Left colon (tissue), 2 donors: Measurements from ENCODE around the gene SEMA3A. TPM values are rescaled to one million over a fixed set of nuclear protein-coding genes. Genes with fewer than 3 reads are reported as not detected.

Experiments used
- ATAC-seq: fragments of 200-7000 bp; cut with Tn5 transposase; one replicate; pipeline ENCODE4 v1.9.1; 2020; ENCODE audit warnings: mild to moderate bottlenecking, moderate library complexity
- DNase-seq, 2 donors: peaks; one replicate each; pipeline ENCODE4 v3.0.0-alpha.2; 2020
- intact Hi-C, 2 donors: fragments of 100-400 bp; cut with DNase I in 1 of 2; cut with micrococcal nuclease in 1 of 2; formaldehyde crosslinking; loops; one replicate each; pipeline versions ENCODE4 v1.11.2 to v1.14.0; 2022; cut with DNase I, micrococcal nuclease
- total RNA-seq, 2 donors: library from RNA; stranded (reverse); fragmentation: NEBNext Ultra II Directional; extraction: Animal tissue kit (Norgen Biotek cat#: 25700); gene quantifications; one replicate each; pipeline ENCODE4 v1.2.1, GENCODE V29; 2021
- donor health status: DM: no; HTN: no; CAD: no.
- donor health status: DM: yes; HTN: yes; CAD: no.

SEMA3A gene
- total RNA-seq, 2 donors from 2014 or later = 3.4 to 12.6 TPM

GRCh38 chr7:84125654-84126053 lies 68.9 kb downstream of the SEMA3A start:
- no peak for DNase-seq
- no peak for ATAC-seq
- intact Hi-C loops = no loop called here

- DNase-seq (no peak), ATAC-seq (no peak)
- intact Hi-C loops = no loop called here
These were observed 70.5 kb downstream of the SEMA3A start for GRCh38 chr7:84123965-84124547.

DNA sequence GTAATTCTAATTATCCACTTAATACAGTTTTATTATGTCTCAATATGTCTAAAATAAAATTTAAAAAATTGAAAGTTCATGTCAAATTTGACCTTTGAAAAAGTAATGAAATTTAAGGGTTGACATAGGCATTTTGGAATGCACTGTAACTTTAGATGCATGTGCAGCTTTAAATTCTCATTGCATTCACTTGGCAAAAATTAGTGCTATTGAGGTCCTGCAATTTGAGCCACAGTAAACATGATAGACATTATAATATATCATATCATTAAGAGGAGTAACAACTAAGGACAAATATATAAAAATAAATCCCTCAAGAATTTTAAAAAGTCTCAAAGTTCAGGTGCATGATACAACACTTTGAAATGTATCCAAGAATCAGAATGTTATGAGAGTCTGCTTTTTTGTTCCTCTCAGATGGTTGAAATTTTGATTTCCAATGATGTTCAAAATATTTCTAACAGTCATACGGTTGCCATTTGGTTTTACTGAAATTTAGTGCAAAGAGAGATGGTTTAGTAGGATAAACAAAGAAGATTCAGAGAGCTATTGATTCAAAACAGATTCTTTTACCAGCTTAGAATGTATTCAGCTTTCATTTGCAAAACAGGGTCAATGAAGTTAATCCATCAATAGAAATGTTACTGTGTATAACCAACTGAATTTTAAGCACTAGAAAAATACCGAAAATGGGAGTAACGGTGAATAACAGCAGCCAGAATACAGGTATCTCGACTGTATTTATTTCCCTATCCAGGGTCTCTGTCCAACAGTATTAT lies 71.8 kb downstream of the SEMA3A start:
- no peak for DNase-seq
- no peak for ATAC-seq
- intact Hi-C loops = no loop called here

DNA sequence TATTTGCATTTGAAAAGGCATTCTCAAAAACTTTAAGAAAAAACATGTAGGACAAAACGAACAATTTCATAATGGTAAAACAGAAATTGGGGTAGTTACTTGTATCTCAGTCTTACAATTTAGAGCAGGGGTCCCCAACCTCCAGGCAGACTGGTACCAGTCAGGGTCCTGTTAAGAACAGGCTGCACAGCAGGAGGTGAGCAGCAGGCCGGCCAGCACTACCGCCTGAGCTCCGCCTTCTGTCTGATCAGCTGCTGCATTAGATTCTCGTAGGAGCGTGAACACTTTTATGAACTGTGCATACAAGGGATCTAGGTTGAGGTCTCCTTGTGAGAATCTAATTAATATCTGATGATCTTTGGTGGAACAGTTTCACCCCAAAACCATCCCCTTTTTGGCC lies 77.3 kb downstream of the SEMA3A start:
- no peak for ATAC-seq

DNA sequence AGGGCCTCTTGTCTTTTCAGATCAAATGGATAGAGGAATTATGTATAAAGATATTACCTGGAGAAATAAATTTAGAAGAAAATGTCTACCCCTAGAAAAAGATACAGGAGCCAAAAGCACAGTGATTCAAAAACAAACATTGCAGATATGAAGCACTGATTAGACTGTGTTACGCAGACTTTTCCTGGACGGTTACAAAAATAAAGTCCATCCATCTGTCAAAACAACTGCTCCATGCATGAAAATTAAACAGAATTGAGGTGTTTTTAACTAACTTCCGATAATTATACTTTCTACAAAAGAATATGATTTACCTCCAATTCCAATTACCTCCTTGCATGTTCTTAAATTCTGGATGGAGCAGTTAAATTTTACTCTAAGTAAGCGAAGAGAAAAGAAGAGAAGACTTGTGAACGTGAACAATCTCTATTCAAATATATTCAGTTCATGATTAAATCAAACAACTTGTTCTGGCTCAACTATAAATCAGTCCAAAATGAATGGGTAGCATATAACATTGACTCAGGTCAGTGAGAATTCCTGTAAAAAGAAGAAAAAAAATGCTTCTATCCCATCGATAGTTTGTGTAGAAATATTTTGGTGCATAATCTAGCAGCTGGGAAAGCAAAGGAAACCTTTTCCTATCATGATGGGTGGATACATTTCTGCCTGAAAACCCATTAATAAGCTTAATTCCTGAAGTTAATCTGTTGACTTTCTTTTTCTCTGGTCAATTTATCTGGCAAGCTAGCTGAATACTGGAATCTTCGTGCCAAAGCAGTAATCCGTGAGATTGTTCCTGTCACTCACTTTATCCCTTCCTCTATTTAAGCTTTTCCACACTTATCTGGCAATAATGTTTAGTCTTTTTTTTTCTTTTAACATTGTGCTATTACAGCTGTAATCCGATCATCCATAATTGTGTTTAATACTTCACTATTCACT lies 80.4 kb downstream of the SEMA3A start:
- ATAC-seq = no peak
- intact Hi-C loops = no loop called here
- no peak for DNase-seq

More for the DNA sequence above, 77.3 kb downstream of the SEMA3A start:
- DNase-seq = no peak
- intact Hi-C loops = no loop called here

GRCh38 chr7:84113286-84113685 lies 81.3 kb downstream of the SEMA3A start:
- intact Hi-C loops = no loop called here
- DNase-seq (no peak), ATAC-seq (no peak)

GRCh38 chr7:84112771-84113170 lies 81.8 kb downstream of the SEMA3A start:
- no peak for ATAC-seq
- no peak for DNase-seq
- intact Hi-C loops = no loop called here

- DNase-seq (no peak), ATAC-seq (no peak)
These were observed 82.7 kb downstream of the SEMA3A start for GRCh38 chr7:84111842-84112241.

GRCh38 chr7:84110400-84110799 lies 84.2 kb downstream of the SEMA3A start:
- ATAC-seq = no peak
- intact Hi-C loops = no loop called here
- no peak for DNase-seq

More at GRCh38 chr7:84111842-84112241, 82.7 kb downstream of the SEMA3A start:
- intact Hi-C loops = no loop called here

GRCh38 chr7:84108787-84109186 lies 85.8 kb downstream of the SEMA3A start:
- no peak for DNase-seq
- ATAC-seq = no peak
- intact Hi-C loops = no loop called here

DNA sequence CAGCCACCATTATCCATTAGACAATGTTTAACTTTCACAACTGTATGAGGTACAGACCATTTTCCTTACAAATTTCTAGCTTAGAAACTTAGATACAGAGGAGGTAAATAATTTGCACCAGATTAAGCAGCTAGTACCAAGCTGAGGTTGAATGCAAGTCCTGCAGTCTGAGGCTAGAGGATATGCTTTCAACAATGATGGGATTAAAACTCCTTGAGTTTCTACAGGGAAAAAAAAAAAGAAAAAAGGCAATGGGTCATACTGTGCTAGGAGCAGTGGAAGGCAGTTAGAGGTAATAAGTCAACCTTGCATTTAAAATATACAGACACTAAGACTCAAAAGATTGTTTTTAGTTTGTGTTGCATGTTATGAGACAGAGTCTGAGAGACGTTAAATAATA lies 86.5 kb downstream of the SEMA3A start:
- ATAC-seq = no peak
- intact Hi-C loops = no loop called here
- no peak for DNase-seq

GRCh38 chr7:84107259-84107658 lies 87.3 kb downstream of the SEMA3A start:
- intact Hi-C loops = no loop called here
- ATAC-seq = no peak
- no peak for DNase-seq

GRCh38 chr7:84106291-84106690 lies 88.3 kb downstream of the SEMA3A start:
- DNase-seq = no peak
- ATAC-seq = no peak
- intact Hi-C loops = no loop called here

- intact Hi-C loops = no loop called here
- ATAC-seq (no peak), DNase-seq (no peak)
These were observed 89.0 kb downstream of the SEMA3A start for GRCh38 chr7:84105586-84105985.

GRCh38 chr7:84104826-84105225 lies 89.8 kb downstream of the SEMA3A start:
- intact Hi-C loops = no loop called here
- ATAC-seq (no peak), DNase-seq (no peak)

DNA sequence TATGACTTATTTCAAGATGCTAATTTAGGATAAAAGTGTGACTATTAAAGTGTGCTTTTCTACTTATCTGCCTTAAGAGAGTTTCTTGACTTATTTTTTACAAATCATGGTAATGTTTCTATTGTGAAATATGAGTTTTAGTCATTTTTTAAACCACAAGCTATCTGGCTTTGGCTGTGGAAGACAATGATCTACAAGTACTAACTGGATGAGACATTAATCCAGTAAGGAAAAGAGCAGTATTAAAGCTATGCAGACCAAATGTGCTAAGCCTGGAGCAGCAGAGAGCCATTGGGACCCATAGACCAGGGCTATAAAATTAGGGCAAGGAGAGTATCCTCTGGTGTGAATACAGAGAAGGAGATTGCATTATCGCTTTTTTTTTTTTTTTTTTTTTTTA lies 92.4 kb downstream of the SEMA3A start:
- DNase-seq (no peak), ATAC-seq (no peak)
- intact Hi-C loops = no loop called here

DNA sequence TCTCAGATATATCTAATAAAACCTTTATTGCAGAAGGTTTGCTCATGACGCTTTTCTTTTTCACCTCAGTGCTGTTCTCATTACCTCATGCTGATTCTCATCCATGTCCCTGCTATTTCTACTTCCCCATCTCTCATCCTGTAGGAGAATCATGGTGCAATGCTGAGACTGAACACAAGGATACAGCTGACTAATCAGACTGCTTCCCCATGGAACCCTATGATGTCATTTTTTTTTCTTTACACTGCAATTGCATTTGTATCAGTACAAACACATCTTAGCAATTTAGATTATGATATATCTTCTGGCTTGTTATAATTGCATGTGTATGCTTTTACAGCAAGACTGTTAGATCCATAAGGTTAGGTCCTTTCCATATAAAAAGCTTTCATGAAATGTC lies 93.7 kb downstream of the SEMA3A start:
- peak; percentile 70 for ATAC-seq
- DNase-seq = no peak
- intact Hi-C loops = no loop called here

GRCh38 chr7:84095971-84096370 lies 98.6 kb downstream of the SEMA3A start:
- no peak for ATAC-seq
- intact Hi-C loops = no loop called here
- no peak for DNase-seq

DNA sequence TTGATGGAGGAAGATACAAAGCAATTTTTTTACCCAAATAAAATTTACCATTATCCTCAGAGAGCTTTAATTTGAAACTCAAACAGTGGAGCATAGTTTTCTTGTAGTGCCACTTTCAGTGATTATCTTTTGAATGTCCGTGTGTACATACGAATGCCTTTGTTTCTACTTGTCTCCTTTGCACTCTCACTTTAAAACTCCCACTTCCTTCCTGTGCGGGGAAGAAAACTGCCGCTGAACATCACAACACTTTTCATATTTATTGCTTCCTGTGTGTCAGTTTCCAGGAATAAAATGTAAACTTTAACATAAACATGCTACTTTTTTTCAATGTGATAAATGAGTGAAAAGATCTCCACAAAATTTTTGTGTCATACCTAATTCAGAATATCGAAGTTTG lies 102.4 kb downstream of the SEMA3A start:
- intact Hi-C loops = no loop called here
- DNase-seq = no peak
- ATAC-seq = peak; percentile 45

- intact Hi-C loops = no loop called here
- peak; percentile 76 for ATAC-seq
- no peak for DNase-seq
These were observed 103.3 kb downstream of the SEMA3A start for GRCh38 chr7:84091318-84091717.
